Muscle of leg (tissue), 11 donors: ENCODE data around the gene CMIP. TPM values are rescaled to one million over a fixed set of nuclear protein-coding genes. Genes with fewer than 3 reads are reported as not detected.

Experiments
- DNase-seq: peaks from one replicate; pipeline ENCODE4 v3.0.0; 2013
- H3K27ac ChIP-seq: one replicate; pipeline ENCODE4 v1.5.1; 2013; ENCODE audit warnings: mild to moderate bottlenecking, low read length, control low read depth
- H3K27me3 ChIP-seq: one replicate; pipeline ENCODE4 v1.6.1; 2013; ENCODE audit warnings: low read length; ENCODE audit not compliant: control insufficient read depth, insufficient read depth
- H3K36me3 ChIP-seq: one replicate; pipeline ENCODE4 v1.6.1; 2013; ENCODE audit warnings: low read length; ENCODE audit not compliant: control insufficient read depth, insufficient read depth
- H3K4me1 ChIP-seq: one replicate; pipeline ENCODE4 v1.6.1; 2013; ENCODE audit warnings: low read length; ENCODE audit not compliant: control insufficient read depth, insufficient read depth
- H3K4me3 ChIP-seq: one replicate; pipeline ENCODE4 v1.5.1; 2013; ENCODE audit warnings: low read length, control low read depth
- H3K9me3 ChIP-seq: replicated peaks from 2 replicates; pipeline ENCODE4 v1.6.1; 2013; ENCODE audit warnings: low read depth, low read length; ENCODE audit not compliant: control insufficient read depth
- WGBS: methylation state at CpG from one replicate; pipeline ENCODE4 v1.1.5; 2013; ENCODE audit warnings: missing lambda C conversion rate; ENCODE audit not compliant: insufficient coverage; 5-methylcytosine and 5-hydroxymethylcytosine counted together
- polyA plus RNA-seq, 8 donors: library from polyadenylated mRNA; unstranded; fragments of 120-200 nt; gene quantifications; one replicate each; pipeline versions ENCODE4 v1.2.1 to v1.2.3, GENCODE V29; 2013; ENCODE audit warnings: inconsistent platforms in 1 of 8, low replicate concordance in 1 of 8; ENCODE audit not compliant: insufficient read length in 8 of 8, insufficient read depth in 1 of 8
- total RNA-seq: library from RNA; stranded (reverse); fragments of 120-200 nt; gene quantifications from one replicate; pipeline ENCODE4 v1.2.4, GENCODE V29; 2013

Gene CMIP
- total and polyA plus RNA-seq, 9 donors = 5.5 to 24.3 (median 18.8) TPM

- H3K4me3 ChIP-seq = no peak overlapping the region
- WGBS = 61% methylated on average over 18 of the region's 20 CpGs
- H3K27ac ChIP-seq = peak overlapping the region; percentile 31
- peak; percentile 85 for DNase-seq
- H3K4me1 ChIP-seq = peaks cover 40% of the 10 kb centered on the region
- no peaks in the 10 kb centered on the region for H3K36me3 ChIP-seq
- H3K27me3 ChIP-seq = no peaks in the 10 kb centered on the region
- no peaks in the 10 kb centered on the region for H3K9me3 ChIP-seq
Measured at GRCh38 chr16:81645266-81645694, 200.7 kb downstream of the CMIP start.

- H3K27ac ChIP-seq = peak overlapping the region; percentile 31
- WGBS = 100% methylated on average over 4 of the region's 4 CpGs
- no peak overlapping the region for H3K4me3 ChIP-seq
- peaks cover 41% of the 10 kb centered on the region for H3K4me1 ChIP-seq
- no peaks in the 10 kb centered on the region for H3K9me3 ChIP-seq
- no peak for DNase-seq
- no peaks in the 10 kb centered on the region for H3K36me3 ChIP-seq
- H3K27me3 ChIP-seq = no peaks in the 10 kb centered on the region
Measured at GRCh38 chr16:81645925-81646324, 201.3 kb downstream of the CMIP start.

- Histone ChIP-seq H3K27me3 (no peaks in the 10 kb centered on the region), H3K27ac (no peak overlapping the region), H3K9me3 (no peaks in the 10 kb centered on the region), H3K4me1 (peaks cover 47% of the 10 kb centered on the region), H3K36me3 (no peaks in the 10 kb centered on the region), H3K4me3 (no peak overlapping the region)
- no peak for DNase-seq
- no CpG with 5 or more reads among the region's 1 CpG for WGBS
Measured at GRCh38 chr16:81646561-81646960, 202.0 kb downstream of the CMIP start.

- 78% methylated on average over 3 of the region's 8 CpGs for WGBS
- H3K9me3 ChIP-seq = no peaks in the 10 kb centered on the region
Measured at GRCh38 chr16:81647527-81647926, 202.9 kb downstream of the CMIP start.

GRCh38 chr16:81649561-81650184 lies 205.1 kb downstream of the CMIP start:
- Histone ChIP-seq H3K27me3 (no peaks in the 10 kb centered on the region), H3K9me3 (no peaks in the 10 kb centered on the region), H3K4me1 (peaks cover 60% of the 10 kb centered on the region), H3K4me3 (no peak overlapping the region), H3K27ac (no peak overlapping the region), H3K36me3 (peaks cover 15% of the 10 kb centered on the region)
- 82% methylated on average over 7 of the region's 14 CpGs for WGBS
- DNase-seq = no peak

More at GRCh38 chr16:81647527-81647926, 202.9 kb downstream of the CMIP start:
- H3K27ac ChIP-seq = no peak overlapping the region
- no peak overlapping the region for H3K4me3 ChIP-seq
- peaks cover 4% of the 10 kb centered on the region for H3K36me3 ChIP-seq
- DNase-seq = no peak
- H3K27me3 ChIP-seq = no peaks in the 10 kb centered on the region
- H3K4me1 ChIP-seq = peaks cover 57% of the 10 kb centered on the region

GRCh38 chr16:81650281-81650680 lies 205.7 kb downstream of the CMIP start:
- 87% methylated on average over 6 of the region's 8 CpGs for WGBS
- Histone ChIP-seq H3K9me3 (no peaks in the 10 kb centered on the region), H3K4me3 (no peak overlapping the region), H3K4me1 (peaks cover 54% of the 10 kb centered on the region), H3K27me3 (no peaks in the 10 kb centered on the region), H3K27ac (peak overlapping the region; percentile 78), H3K36me3 (peaks cover 20% of the 10 kb centered on the region)
- no peak for DNase-seq

- peaks cover 51% of the 10 kb centered on the region for H3K4me1 ChIP-seq
- H3K27me3 ChIP-seq = no peaks in the 10 kb centered on the region
- H3K36me3 ChIP-seq = peaks cover 22% of the 10 kb centered on the region
- no peaks in the 10 kb centered on the region for H3K9me3 ChIP-seq
- DNase-seq = peak; percentile 97
- no peak overlapping the region for H3K4me3 ChIP-seq
- H3K27ac ChIP-seq = peak overlapping the region; percentile 78
- 27% methylated on average over 11 of the region's 16 CpGs for WGBS
Measured at GRCh38 chr16:81650982-81651562, 206.5 kb downstream of the CMIP start.

- Histone ChIP-seq H3K27ac (peak overlapping the region; percentile 78), H3K4me3 (peak overlapping the region; percentile 9), H3K4me1 (peaks cover 51% of the 10 kb centered on the region), H3K36me3 (peaks cover 23% of the 10 kb centered on the region), H3K9me3 (no peaks in the 10 kb centered on the region), H3K27me3 (no peaks in the 10 kb centered on the region)
- DNase-seq = peak; percentile 52
- 36% methylated on average over 5 of the region's 19 CpGs for WGBS
Measured at GRCh38 chr16:81651758-81652718, 207.4 kb downstream of the CMIP start.

- peak; percentile 43 for DNase-seq
- H3K4me1 ChIP-seq = peaks cover 51% of the 10 kb centered on the region
- H3K27ac ChIP-seq = peak overlapping the region; percentile 78
- H3K4me3 ChIP-seq = no peak overlapping the region
- no peaks in the 10 kb centered on the region for H3K27me3 ChIP-seq
- H3K36me3 ChIP-seq = peaks cover 27% of the 10 kb centered on the region
- no peaks in the 10 kb centered on the region for H3K9me3 ChIP-seq
- WGBS = 74% methylated on average over 15 of the region's 21 CpGs
Measured at GRCh38 chr16:81652798-81653505, 208.3 kb downstream of the CMIP start.
